Measurements from ENCODE around the gene NUPR1.

DNA sequence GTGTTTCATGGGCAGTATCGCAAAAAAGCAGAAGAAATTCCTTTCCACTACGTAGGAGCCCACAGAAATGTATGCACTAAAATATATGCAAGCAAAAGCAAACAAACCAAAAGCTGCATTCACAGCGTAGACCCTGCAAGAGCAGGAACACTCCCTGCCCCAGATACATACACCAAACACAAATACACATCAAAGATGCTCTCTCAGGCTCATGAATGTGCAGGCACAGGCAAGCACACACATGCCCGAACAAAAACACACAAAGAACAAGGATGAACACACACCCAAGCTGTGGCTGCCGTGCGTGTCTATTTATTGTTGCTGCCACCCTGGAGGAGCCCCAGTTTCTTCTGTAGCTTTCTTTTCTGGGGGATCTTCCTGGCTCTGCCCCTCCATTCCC is 1.7 kb downstream of the NUPR1 start:
- TF ChIP-seq, protein P1, sequence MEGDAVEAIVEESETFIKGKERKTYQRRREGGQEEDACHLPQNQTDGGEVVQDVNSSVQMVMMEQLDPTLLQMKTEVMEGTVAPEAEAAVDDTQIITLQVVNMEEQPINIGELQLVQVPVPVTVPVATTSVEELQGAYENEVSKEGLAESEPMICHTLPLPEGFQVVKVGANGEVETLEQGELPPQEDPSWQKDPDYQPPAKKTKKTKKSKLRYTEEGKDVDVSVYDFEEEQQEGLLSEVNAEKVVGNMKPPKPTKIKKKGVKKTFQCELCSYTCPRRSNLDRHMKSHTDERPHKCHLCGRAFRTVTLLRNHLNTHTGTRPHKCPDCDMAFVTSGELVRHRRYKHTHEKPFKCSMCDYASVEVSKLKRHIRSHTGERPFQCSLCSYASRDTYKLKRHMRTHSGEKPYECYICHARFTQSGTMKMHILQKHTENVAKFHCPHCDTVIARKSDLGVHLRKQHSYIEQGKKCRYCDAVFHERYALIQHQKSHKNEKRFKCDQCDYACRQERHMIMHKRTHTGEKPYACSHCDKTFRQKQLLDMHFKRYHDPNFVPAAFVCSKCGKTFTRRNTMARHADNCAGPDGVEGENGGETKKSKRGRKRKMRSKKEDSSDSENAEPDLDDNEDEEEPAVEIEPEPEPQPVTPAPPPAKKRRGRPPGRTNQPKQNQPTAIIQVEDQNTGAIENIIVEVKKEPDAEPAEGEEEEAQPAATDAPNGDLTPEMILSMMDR (IDR thresholded peaks at IDR 0.05; ENCODE audit: insufficient read depth, low read depth, low read length), result no peak
- no peak for TF ChIP-seq EZH2 (IDR thresholded peaks at IDR 0.05; ENCODE audit: insufficient read depth, low read length)
